GM21447 (cell line): Measurements from ENCODE around the gene NACC2.

ENCODE experiments used
- ATAC-seq: cut with Tn5 transposase; IDR thresholded peaks from one replicate; pipeline ENCODE4 v1.9.1; 2021; ENCODE audit not compliant: unreplicated experiment

NACC2 gene

DNA sequence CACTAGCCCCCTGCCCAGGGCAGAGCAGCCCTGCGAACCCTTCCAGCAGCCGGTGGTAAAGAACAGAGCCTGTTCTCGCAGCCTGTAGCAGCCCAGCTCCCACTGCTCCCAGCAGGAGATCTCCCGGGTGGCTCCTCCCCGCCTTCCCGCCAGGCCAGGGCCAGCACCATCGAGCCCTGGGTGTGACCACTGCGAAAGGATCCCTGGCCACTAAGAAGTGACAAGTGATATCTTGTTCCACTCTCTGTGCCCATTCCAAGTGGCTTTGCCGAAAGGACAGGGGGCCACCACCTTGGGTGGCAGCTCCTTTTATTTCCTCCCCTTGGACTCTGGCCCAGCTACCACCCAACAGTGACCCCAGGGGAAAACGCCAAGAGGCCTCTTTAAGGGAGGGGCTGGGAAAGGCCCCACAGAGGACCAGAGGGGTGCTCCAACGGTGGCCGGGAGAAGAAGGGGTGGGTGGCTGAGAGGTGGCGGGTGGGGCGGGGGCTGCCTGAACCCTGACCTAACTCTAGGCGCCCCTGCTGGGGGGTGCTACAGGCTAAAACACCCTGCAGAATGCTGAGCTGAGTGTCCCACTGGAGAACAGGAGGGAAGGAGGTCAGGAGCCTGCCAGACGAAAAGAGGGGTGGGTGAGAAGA is 1.6 kb downstream of the NACC2 start:
- ATAC-seq: no peak

DNA sequence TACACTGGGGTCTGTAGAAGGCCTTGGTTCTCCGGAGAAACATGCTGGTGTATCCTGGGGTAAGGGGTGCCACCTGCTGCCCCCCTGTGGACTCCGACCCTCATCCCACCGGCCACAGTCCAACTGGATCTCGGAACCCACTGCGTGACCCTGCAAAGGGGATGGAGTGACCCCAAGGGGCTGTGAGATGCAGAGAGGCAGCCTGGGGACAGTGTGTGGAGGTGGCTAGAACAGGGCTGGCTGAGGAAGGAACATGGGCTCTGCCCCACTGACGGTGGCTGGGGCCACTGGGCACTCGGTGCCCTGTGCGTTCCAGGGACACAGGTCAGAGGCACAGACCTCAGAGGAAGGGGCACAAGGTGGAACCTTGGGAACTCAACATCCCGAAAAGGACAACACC is 2.3 kb downstream of the NACC2 start:
- ATAC-seq: no peak

DNA sequence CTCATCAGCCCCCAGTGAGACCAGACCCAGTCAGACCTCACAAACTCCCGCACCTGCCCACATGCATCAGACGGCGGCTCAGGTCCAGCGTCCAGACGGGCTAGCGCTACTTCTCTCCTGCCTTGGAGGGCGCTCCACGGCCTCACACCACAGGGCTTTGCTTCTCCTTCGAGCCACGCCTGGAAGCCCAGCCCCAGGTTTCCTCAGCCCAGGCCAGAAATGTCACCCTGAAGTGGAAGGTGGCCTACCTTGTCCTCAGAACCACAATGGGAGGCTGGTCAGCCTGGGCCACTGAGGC is 2.8 kb downstream of the NACC2 start:
- ATAC-seq: no peak

DNA sequence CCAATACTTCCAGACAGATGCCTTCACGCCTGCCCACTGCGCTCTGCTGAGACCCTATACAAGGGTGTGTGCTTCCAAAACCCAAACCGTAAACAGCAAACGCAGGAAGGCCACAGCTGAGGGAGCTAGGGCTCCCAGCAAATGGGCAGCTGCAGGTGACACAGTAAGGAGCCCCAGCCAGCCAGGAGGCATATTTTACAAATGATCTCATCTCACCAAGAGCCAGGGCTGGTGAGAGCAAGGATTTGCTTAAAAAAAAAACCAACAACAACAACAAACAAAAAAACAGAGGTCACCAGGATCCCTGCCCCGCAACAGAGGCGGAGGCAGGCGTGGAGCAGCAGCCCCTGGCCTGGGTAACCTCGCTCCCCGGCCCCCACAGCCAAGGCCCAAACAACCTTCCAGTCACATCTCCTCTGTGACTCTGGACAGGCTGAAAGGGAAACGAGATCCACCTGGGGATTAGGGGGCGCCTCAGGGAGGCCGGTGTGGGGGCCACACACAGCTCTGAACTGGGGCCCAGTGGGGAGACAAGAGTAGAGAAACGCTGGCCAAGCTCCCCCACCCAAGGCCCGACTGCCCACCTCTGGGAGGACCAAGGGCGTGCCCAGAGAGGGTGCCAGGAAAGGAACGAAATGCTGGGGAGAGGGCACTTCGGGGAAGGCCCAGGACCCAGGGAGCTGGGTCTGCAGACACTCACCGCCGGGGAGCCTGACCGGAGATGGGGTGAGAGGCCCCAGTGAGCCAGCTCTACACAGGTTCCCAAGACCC is 3.3 kb downstream of the NACC2 start:
- ATAC-seq: no peak

DNA sequence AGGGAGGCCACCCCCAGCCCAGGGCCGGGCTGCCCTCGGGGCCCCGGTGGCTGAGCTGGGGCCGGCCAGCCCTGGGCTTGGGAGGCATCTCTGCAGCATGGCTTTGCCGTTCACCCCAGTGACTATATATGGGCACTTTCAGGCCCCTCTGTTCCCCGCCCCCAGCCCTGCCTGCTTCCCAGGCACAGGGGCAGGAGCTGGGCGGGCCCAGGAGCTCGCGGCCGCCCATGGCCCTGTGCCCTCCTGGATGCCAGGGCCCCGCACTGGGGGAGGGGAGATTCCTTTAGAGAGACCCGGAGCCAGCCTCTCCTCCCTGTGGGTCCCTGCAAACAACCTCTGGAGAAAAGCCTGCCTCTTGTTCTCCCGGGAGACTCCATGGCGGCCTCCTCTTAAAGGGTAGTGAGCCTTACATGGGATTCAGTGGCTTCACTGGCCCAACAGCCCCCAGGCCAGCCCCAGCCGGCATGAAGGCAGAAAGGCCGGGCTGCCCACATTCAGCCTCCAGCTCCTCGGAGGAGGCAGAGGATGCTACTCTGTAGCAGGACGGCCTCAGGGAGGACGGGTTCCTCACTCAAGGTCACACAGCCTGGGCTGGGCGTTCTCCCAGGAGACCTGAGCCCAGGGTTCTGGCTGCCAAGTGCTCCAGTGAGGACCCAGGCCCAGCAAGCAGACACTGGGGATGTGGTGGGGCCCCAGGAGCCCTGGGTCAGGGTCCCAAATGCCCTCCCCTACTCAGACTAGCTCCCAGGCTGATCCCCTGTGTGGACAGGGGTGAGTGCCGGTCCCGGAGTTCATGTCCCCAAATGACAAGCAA is 4.1 kb downstream of the NACC2 start:
- no peak for ATAC-seq

DNA sequence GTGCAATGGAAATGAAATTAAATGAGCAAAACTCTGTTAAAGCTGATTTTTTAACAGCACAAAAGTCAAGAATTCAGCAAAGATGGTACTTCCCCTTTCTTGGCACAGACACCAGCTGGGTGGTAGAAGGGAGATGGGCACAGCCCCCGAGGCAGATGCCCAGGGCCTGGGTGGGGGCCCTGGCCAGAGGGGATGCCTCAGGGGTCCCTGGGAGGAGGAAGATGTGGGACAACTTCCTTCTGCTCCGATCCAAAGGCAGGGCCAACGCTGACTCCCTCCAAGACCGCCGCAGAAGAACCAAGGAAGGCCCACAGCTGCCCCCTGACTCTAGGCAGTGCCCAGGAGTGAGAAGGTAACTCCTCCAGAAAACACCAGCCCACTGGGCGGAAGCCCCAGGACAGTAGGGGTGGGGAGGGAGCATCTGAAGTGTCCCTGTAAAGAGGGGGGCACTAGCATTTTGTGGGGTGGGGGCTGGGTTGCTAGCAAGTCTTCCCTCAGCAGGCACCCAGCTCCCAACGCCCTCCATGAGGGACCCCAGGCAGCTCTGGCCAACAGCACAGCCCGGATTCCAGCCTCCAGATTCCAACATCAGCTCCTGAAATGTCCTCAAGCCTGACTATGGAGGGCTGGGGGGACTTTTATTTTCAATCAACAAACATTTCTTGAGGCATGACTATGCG is 4.9 kb downstream of the NACC2 start:
- ATAC-seq: no peak

DNA sequence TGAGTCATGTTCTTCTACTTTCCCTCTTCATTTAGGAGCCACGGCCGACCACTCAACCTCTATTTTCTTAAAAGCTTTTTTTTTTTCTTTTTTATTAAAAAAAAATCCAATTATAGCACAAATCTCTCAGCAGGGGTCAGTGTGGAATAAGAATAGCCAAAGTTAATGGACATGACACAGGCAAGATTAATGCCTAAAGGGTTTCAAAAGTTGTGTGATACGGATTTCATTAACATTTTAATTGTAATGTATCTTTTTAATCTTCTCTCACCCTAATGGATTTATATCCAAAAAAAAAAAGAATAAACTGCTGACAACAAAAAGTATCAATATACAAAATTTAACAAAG is 5.4 kb downstream of the NACC2 start:
- ATAC-seq: no peak

DNA sequence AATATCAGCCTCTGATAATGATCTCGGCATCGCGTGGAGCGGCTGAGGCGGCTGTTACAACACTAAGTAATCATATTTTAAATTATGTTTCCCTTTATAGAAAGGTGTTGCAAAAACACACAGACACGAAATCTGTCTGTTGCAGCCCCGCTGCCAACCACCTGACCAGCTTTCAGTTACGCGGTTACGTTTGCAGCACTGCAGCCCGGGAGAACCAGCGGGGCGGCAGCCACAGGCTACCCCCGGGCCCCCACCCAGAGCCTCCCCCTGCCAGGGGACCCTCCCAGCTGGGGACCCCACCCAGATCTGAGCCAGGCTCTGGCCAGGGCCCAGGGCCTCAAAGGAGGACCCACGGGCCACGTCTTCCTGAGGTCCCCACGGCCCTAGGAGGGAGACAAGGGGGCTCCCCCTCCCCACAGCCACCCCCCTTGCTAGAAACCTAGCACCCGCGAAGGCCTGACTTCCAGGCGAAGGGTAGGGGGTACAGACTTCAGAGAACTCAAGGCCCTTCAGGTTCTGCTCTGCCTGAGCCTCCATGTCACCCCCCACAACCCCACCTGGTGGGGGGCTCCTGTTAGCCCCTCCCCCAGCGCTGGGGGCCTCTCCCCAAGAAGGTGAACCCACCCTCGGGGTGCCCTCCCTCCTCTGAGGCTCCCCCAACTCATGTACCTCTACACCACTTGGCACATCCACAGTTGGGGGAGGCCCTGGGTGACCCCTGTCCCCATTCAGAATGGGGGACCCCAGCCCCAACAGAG is 6.0 kb downstream of the NACC2 start:
- ATAC-seq: no peak

DNA sequence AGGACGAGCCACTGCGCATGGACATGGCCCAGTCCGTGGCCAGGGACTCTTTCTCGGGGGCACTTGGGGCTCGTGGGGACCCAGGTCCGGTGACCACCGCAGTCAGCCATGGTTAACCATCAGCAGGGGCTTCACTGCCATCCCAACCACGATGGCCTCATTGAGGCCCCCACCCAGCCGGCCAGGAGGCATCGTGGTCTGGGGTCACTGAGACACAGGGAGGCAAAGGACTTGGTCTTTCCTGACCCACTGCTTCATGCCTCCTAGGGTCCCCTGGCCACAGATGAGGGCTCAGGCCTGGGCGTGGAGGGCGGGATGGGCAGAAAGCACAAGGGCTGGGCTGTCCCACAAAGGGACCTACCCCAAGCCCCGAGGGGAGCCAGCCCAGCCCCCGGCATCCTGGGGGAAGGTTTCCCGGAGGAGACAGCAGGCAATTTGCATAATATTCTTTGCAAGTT is 6.6 kb downstream of the NACC2 start:
- ATAC-seq: no peak

DNA sequence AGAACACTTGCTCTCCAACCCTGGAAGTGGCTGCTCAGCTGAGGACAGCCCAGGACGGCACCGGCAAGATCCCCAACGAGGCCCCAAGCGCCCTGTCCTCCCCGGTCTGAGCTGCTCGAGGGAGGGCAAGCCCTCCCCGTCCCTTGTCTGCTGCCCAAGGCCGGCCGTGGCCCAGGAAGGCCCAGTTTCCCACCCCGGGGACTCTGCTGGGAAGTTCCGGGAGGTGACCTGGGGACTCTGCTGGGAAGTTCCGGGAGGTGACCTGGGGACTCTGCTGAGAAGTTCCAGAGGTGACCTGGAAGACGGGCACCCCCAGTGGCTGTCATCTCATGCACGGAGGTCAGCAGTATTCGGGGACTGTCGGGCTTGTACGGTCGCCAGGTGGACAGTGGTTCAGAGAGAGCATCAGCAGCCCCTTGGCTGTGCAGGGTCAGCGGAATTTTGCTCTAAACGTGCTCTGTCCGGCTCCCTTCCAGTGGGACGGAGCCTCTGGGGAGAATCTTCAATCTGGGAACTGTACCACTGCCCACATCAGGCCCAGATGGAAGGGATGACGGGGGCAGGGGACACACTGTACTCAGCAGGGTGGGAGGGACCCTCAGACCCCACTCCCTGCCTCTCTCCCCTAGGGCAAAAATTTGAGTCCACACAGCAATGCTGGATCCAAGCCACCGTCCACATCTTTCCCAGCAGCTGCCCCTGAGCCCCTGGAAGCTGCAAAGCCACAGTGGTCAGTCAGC is 7.2 kb downstream of the NACC2 start:
- ATAC-seq: no peak

DNA sequence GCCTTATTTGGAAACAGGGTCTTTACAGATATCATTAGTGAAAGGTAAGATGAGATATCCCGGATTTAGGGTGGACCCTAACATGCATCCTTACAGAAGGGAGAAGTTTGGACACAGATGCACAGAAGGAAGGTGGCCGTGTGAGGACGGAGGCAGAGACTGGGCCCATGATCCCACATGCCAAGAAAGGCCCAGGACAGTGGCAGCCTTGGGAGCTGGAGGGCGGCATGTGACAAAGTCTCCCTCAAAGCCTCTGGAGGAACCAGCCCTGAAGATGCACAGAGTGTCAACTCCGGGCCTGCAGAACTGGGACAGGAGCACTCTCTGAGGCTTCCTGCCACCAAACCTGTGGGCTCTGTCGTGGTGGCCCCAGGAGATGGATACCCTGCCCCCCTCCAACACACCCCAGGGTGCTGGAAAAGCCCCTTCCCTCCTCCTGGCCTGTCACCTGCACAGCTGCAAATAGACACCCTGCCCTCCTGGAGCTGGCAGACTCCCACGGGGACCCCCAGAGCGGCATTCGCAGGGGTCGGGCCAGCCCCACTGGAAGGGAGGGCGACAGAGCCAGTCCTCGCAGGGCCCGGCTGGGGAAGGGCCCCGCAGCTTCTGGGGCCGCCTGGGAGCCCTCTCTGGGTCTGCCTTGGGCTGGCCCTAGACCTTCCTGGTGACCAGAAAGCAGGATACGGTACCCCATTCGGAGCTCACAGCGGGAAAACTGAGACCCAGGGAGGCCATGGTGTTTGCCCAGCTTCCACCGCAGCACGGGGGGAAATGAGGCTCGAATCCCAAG is 7.9 kb downstream of the NACC2 start:
- no peak for ATAC-seq

DNA sequence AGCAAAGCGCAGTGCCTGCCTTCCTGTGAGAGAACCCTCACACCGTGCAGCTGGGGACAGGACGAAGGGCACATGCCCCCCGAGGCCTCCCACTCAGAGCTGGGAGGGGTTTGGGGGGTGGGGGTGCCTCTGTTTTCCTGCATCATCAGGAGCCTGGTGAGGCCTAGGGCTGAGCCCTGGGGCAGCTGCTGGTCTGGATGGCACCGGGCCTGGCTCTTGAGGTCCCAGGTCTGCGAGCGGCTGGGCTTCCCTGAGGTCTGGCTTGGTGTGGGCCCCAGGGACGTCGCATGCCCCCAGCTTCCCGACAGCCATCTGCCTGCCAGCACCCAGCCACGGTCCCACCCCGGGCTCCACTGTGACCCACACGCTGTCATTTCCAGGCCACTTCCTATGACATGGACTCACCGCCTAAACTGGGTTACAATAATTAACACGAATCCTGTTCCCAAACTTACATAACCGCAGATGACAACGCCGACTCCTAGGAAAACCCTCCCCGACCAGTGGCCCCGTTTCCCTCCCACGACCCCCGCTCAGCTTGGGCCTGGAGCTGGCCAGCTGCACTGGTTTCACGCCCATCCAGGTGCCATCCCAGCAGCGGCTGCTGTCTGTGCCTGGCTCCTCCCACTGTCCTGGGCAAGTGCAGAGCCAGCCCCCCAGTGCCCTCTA is 8.7 kb downstream of the NACC2 start:
- ATAC-seq: no peak

DNA sequence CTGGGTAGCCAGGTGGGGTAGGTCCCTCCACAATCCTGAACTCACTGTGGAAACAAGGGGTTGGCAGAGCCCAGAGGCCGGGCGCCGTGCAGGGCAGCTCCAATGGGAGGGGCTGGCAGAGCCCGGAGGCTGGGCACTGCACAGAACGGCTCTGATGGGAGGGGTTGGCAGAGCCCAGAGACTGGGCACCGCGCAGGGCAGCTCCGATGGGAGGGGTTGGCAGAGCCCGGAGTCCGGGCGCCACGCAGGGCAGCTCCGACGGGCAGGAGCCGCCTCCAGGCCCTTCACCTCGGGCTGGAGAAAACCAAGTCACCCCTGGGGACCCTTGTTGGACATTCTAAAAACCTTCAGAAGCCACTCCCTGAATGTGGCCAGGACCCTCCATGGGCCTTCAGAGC is 9.3 kb downstream of the NACC2 start:
- no peak for ATAC-seq

DNA sequence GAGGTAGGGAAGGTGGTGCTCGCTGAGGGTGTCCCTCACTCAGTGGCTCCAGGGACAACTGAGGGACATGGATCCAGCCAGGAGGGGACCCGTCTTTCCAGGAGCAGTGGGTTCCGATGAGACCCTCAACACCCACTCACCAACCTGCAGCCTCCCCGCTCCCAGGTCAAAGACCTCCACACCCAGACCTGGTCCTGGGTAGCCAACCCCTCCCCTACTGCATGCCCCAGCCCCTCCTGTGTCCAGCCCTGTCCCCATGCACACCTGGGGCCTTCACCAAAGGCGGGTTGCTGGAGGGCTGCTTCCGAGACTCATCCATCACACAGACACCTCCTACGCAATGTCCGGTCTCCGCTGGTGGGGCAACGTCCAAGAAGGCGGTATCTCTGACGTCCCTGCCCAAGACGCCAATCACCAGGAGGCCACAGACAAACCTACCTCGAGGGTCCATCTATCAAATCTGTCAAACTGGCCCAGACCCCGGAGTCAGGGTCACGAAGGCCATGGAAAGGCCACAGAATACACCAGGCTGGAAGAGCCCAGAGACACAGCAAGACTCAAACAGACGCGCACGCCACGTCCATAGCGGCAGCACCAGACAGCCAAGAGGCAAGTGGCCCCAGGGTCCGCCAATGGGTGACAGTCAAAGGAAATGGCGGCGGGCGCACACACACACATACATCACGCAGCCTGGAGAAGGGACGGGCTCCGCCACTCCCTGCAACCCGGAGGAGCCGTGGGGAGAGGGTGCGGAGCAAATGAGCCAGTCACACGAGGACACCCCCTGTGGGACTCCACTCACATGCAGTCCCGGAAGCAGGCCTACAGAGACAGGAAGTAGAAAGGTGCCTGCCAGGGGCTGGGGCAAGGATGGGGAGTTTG is 10.8 kb downstream of the NACC2 start:
- ATAC-seq: no peak

DNA sequence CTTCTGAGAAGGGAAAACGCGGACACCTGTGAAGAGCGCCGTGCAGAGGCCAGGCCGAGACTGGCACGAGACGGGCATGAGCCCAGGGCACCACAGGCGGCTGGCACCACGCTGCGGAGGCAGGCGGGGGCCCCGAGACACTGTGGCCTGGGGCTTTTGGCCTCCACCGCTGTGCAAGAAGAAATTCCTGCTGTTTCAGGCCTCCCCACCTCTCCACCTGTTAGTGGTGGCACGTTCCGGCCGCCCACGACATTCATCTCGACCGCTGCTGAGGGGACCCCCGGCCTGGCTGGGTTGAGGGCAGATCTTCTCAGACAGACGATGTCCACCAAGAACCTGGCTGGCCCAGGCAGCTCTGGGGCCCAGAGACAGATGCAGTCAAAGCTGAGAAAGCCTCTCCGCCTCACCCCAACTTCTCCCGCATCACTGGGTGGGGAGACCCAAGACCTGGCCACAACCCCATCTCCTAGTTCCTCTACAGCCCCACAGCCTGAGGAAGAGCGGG is 11.5 kb downstream of the NACC2 start:
- no peak for ATAC-seq

DNA sequence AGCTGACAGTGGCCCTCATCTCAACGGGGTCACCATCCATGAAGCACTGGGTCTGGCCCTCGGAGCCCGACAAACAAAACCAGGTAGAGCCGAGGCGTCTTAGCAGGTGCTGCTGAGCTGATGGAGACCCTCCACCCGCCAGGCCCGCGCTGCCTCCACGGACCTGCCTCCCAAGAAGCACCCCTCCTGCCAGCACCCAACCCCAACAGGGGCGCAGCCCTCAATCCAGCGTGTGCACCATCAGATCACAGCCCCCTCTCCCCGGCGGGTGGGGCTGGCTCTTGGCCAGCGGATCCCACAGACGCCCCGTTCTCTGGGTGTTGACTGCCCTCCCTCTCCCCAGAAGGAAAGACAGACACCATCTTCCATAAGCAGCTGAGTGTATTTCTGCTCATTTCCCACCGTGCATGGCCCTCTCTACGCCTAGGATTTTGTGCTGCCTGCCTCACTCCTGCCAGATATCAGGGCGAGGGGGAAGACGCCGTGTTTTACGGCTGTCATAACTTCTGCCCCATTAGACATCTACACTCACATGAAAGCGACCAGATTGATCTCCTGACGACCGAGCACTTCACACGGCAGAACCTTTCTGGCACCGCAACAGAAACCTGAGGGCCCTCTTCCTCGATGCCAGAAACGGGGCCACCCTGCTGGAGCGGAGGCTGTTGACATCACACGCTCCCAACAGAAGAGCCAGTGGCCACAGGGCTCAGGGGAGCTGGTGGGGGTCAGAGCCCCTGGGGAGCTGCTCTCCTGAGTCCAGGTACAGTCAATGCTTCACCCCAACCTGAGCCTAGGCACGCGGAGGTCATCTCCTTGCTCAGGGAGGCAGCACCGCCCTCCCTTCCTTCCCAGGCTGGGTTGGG is 12.4 kb downstream of the NACC2 start:
- ATAC-seq: no peak
